DMS 273 treated with DMSO at 0.1 percent for 48 hours (cell line): ENCODE results near the gene SEPTIN5.

Experiments
- DNase-seq: peaks from one replicate; lab custom pipeline; 2025; lab: John Stamatoyannopoulos, UW

The SEPTIN5 gene

GRCh38 chr22:19748991-19749664 is 34.8 kb downstream of the SEPTIN5 start:
- no peak for DNase-seq

GRCh38 chr22:19749876-19750275 is 35.6 kb downstream of the SEPTIN5 start:
- no peak for DNase-seq

GRCh38 chr22:19750507-19751490 is 36.5 kb downstream of the SEPTIN5 start:
- no peak for DNase-seq

GRCh38 chr22:19751497-19752245 is 37.4 kb downstream of the SEPTIN5 start:
- no peak for DNase-seq

GRCh38 chr22:19753090-19753842 is 39.0 kb downstream of the SEPTIN5 start:
- DNase-seq = no peak

GRCh38 chr22:19753996-19754700 is 39.8 kb downstream of the SEPTIN5 start:
- no peak for DNase-seq

- DNase-seq = no peak
These were observed 40.4 kb downstream of the SEPTIN5 start for GRCh38 chr22:19754701-19755144.

GRCh38 chr22:19755145-19755710 is 40.9 kb downstream of the SEPTIN5 start:
- DNase-seq = no peak

GRCh38 chr22:19755722-19756287 is 41.5 kb downstream of the SEPTIN5 start:
- no peak for DNase-seq

GRCh38 chr22:19756288-19757128 is 42.2 kb downstream of the SEPTIN5 start:
- DNase-seq = no peak

- DNase-seq = no peak
These were observed 43.1 kb downstream of the SEPTIN5 start for GRCh38 chr22:19757140-19757984.

GRCh38 chr22:19757985-19758895 is 43.9 kb downstream of the SEPTIN5 start:
- DNase-seq = no peak

GRCh38 chr22:19758896-19759426 is 44.7 kb downstream of the SEPTIN5 start:
- no peak for DNase-seq

- DNase-seq = no peak
These were observed 45.2 kb downstream of the SEPTIN5 start for GRCh38 chr22:19759427-19760057.

- no peak for DNase-seq
These were observed 46.0 kb downstream of the SEPTIN5 start, which contains the start of gene TBX1 for GRCh38 chr22:19760058-19760950. TSS of gene TBX1 (plus strand) at chr22:19760778. CDS start at chr22:19760844, 66 bp downstream.
